Thyroid gland (tissue), 4 donors: ENCODE measurements around the gene FCN3. TPM values are rescaled to one million over a fixed set of nuclear protein-coding genes. Genes with fewer than 3 reads are reported as not detected.
A peak's percentile ranks its signal among the peaks of the same experiment; 100 is the strongest.

ENCODE experiments used
- DNase-seq, 2 donors: peaks; one replicate each; pipeline ENCODE4 v3.0.0-alpha.2; 2019
- H3K27ac ChIP-seq, 3 donors: fragments of 200-600 bp; sonication (generic); 1 replicate in 2 of 3; 2 replicates in 1 of 3; pipeline ENCODE4 v1.5.1; 2016 to 2019; ENCODE audit warnings: mild to moderate bottlenecking in 1 of 3, moderate library complexity in 1 of 3
- H3K27me3 ChIP-seq: fragments of 200-600 bp; sonication (generic); one replicate; pipeline ENCODE4 v1.5.1; 2019
- H3K36me3 ChIP-seq, 2 donors: fragments of 200-600 bp; sonication (generic); one replicate each; pipeline ENCODE4 v1.5.1; 2016 to 2019
- H3K4me1 ChIP-seq, 2 donors: fragments of 200-600 bp; sonication (generic); one replicate each; pipeline ENCODE4 v1.5.1; 2017 to 2019
- H3K4me3 ChIP-seq, 3 donors: fragments of 200-600 bp; sonication (generic); replicated peaks in 1 of 3; 1 replicate in 2 of 3; 2 replicates in 1 of 3; pipeline ENCODE4 v1.5.1; 2016; ENCODE audit warnings: mild to moderate bottlenecking in 1 of 3
- H3K9me3 ChIP-seq: fragments of 200-600 bp; sonication (generic); one replicate; pipeline ENCODE4 v1.5.1; 2017
- CTCF ChIP-seq, 6 experiments: fragments of 200-600 bp in 3 of 6; fragments of 450-650 bp in 3 of 6; sonication (generic) in 3 of 6; IDR thresholded peaks; one replicate each; pipeline ENCODE4 v1.5.1; 2016 to 2019; ENCODE audit warnings: antibody characterized with exemption in 6 of 6, mild to moderate bottlenecking in 2 of 6, inconsistent platforms in 1 of 6, moderate library complexity in 1 of 6
- POLR2A ChIP-seq, 2 donors: fragments of 450-650 bp; IDR thresholded peaks; one replicate each; pipeline ENCODE4 v1.6.1; 2017; ENCODE audit warnings: antibody characterized with exemption in 2 of 2, mild to moderate bottlenecking in 2 of 2, moderate library complexity in 1 of 2
- WGBS, 2 donors: methylation state at CpG; one replicate each; pipeline ENCODE4 v1.1.5; 2017; 5-methylcytosine and 5-hydroxymethylcytosine counted together
- intact Hi-C: fragments of 100-400 bp; cut with DNase I; formaldehyde crosslinking; loops from one replicate; pipeline ENCODE4 v1.15.1; 2023
- total RNA-seq, 4 donors: library from RNA; depleted of rRNA; stranded (reverse); fragments of >200 nt; gene quantifications; one replicate each; pipeline ENCODE4 v1.2.3, GENCODE V29; 2016

FCN3 gene
- total RNA-seq, 4 donors from 2014 or later, result 7.4 to 33.4 (median 10.7) TPM

DNA sequence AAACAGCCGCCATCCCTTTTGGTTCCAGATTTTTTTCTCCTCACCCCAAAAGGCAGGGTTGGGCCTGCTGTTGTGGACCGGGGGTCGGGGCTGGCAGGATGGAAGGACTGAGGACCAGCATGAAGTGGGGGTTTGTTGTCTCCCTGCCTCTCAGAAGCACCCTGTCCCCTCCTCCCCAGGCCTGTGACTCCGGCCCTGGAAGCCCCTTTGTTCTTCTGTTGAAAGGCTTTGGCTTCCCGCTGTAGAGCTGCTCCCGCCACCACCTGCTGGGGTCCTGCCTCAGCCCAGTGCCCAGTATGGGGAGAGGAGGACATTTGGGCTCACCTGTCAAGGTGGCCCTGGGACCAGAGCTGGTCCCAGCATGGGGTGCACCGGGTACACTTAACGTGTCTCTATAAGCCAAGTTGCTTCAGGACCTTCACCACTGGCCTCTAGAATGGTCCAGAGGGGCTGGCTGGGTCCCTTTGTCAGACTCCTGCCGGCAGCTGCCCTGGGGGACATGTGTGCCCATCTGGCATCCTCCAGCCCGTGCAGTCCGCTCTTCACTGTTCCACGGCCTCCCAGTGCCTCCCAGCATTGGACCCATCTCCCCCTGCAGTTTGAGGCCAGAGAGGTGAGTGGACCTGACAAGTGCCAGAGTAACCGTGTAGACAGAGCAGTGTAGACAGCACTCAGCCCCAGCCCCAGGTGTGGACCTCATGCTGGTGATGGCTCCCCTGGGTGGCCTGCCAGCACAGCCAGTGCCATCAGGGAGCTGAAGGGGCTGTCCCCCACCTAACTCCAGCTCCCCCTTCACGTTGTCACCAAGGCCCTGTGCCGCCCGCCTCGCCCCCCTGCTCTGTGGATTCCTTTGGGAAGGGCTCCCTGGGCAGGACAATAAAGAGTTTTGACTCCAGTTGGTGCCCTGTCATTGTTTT, 38.9 kb downstream of the FCN3 start:
- H3K4me3 ChIP-seq, result no peak overlapping the region
- no peak for DNase-seq
- no peak overlapping the region for H3K27ac ChIP-seq
- intact Hi-C loops, result no loop called here
- H3K9me3 ChIP-seq, result no peaks in the 10 kb centered on the region
- no peaks in the 10 kb centered on the region for H3K4me1 ChIP-seq
- H3K36me3 ChIP-seq, result peaks cover 10 to 44% of the 10 kb centered on the region in 2 donors
- no peaks in the 10 kb centered on the region for H3K27me3 ChIP-seq
- no peak for TF ChIP-seq POLR2A (IDR thresholded peaks at IDR 0.05)
- TF ChIP-seq CTCF (IDR thresholded peaks at IDR 0.05), result no peak
- WGBS, 2 donors, result 92 to 95% methylated on average over 13 to 16 of the region's 17 CpGs

DNA sequence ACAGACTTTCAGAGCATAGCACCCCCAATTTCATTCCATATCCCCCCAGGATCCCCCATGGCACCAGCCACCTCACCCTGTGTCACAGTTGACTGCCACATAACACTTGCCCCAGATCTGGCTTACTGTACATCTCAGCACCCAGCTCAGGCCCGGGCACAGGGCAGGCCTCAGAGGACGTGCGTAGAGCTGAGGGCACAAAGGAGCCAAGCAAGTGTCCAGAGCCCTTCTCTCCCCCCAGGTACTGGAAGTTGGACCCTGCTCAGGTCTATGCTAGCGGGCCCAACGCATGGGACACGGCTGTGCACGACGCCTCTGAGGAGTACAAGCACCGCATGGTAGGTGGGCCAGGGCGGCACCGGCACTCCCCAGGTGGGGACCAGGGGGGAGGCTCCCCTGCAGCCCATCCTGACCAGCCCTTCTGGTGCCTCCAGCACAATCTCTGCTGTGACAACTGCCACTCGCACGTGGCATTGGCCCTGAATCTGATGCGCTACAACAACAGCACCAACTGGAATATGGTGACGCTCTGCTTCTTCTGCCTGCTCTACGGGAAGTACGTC, 40.8 kb downstream of the FCN3 start:
- H3K27ac ChIP-seq, result no peak overlapping the region
- H3K27me3 ChIP-seq, result no peaks in the 10 kb centered on the region
- H3K4me3 ChIP-seq, result no peak overlapping the region
- WGBS, 2 donors, result 95% methylated on average over 13 of the region's 17 CpGs; no CpG with 5 or more reads in 1 of the 2 donors
- TF ChIP-seq POLR2A (IDR thresholded peaks at IDR 0.05) (no peak), CTCF (IDR thresholded peaks at IDR 0.05) (no peak)
- H3K36me3 ChIP-seq, result peaks cover 10 to 44% of the 10 kb centered on the region in 2 donors
- intact Hi-C loops, result no loop called here
- H3K9me3 ChIP-seq, result no peaks in the 10 kb centered on the region
- no peak for DNase-seq
- H3K4me1 ChIP-seq, result no peaks in the 10 kb centered on the region

DNA sequence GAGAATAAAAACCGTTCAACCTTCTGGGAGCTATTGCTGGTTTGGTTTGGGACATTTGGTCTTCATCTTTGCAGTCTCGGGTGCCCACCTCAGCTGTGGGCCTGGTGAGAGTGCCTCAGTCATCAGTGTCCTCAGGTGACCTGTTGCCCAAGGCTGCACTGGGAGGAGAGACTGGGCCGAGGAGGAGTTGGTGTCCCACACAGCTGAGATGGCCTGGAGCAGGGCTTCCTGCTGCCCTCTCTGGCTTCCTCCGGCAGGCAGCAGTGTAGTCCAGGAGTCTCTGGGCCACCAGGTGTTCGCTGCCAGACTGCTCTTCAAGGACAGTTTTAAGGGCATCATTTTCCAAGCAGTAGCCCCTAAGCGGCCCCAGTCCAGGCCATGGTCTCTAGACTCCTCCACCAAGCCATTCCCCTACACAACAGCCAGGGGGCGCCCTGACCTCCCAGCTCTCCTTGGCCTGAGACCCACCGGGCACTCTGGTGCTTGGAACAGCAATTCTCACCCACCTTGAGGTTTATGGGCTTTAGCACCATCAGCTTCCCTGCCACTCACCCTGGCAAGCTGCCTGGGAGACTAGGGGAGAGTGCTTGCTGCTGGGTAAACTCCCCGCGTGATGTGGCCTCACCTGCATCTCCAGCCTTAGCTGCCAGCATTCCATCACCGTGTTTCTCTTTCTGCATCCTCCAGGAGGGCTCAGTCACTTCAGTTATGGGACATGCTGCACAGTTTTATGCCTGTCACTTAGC, 41.9 kb downstream of the FCN3 start:
- no peaks in the 10 kb centered on the region for H3K9me3 ChIP-seq
- TF ChIP-seq CTCF (IDR thresholded peaks at IDR 0.05) (peak; percentile 28 to 78 (median 62)), POLR2A (IDR thresholded peaks at IDR 0.05) (no peak)
- H3K27me3 ChIP-seq, result no peaks in the 10 kb centered on the region
- no peak overlapping the region for H3K4me3 ChIP-seq
- H3K4me1 ChIP-seq, result no peaks in the 10 kb centered on the region
- no peak overlapping the region for H3K27ac ChIP-seq
- 62 to 79% methylated on average over 7 to 11 of the region's 11 CpGs for WGBS, 2 donors
- H3K36me3 ChIP-seq, result peaks cover 10 to 44% of the 10 kb centered on the region in 2 donors
- intact Hi-C loops, result no loop called here
- DNase-seq, result peak in 1 of 2 donors; percentile 30

DNA sequence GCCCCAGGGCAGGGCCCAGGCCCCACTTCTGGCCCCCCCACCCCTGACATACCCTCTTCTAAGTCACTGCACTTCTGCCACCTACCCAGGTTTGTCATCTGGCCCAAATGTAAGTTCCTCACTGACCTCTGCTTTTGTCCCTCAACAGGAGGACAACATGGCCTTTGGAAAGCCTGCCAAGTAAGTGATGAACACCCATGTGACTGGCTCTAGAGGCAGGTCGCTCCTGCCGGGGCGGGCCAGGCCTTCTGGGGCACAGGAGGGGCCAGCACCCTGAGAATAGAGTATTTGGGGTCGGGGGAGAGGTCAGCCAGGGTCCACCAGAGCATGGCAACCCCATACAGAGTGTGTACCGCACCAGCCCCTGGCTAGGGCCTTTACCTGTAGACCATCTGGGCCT, 42.7 kb downstream of the FCN3 start:
- DNase-seq, result no peak
- Histone ChIP-seq H3K4me3 (no peak overlapping the region), H3K9me3 (no peaks in the 10 kb centered on the region), H3K36me3 (peaks cover 10 to 44% of the 10 kb centered on the region in 2 donors), H3K27ac (no peak overlapping the region), H3K4me1 (no peaks in the 10 kb centered on the region), H3K27me3 (no peaks in the 10 kb centered on the region)
- WGBS, 2 donors, result 92 to 100% methylated on average over 1 to 5 of the region's 5 CpGs
- TF ChIP-seq CTCF (IDR thresholded peaks at IDR 0.05) (no peak), POLR2A (IDR thresholded peaks at IDR 0.05) (no peak)
- intact Hi-C loops, result no loop called here
